Retinal pigment epithelial cell (primary cell): ENCODE data around the gene SSTR1.
A peak's percentile ranks its signal among the peaks of the same experiment; 100 is the strongest.

ENCODE experiments used
- DNase-seq: peaks from one replicate; pipeline ENCODE4 v3.0.0-alpha.2; 2010; ENCODE audit warnings: low read depth
- H3K4me3 ChIP-seq: 2 replicates; pipeline ENCODE4 v1.5.1; 2011; ENCODE audit warnings: mild to moderate bottlenecking, low read length, control low read depth, moderate library complexity
- TF ChIP-seq, protein P1 (sequence below): conservative IDR thresholded peaks from 2 replicates; pipeline ENCODE4 v1.5.1; 2011; ENCODE audit warnings: low read depth, low read length, control low read depth, inconsistent platforms

Gene SSTR1, protein sequence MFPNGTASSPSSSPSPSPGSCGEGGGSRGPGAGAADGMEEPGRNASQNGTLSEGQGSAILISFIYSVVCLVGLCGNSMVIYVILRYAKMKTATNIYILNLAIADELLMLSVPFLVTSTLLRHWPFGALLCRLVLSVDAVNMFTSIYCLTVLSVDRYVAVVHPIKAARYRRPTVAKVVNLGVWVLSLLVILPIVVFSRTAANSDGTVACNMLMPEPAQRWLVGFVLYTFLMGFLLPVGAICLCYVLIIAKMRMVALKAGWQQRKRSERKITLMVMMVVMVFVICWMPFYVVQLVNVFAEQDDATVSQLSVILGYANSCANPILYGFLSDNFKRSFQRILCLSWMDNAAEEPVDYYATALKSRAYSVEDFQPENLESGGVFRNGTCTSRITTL

DNA sequence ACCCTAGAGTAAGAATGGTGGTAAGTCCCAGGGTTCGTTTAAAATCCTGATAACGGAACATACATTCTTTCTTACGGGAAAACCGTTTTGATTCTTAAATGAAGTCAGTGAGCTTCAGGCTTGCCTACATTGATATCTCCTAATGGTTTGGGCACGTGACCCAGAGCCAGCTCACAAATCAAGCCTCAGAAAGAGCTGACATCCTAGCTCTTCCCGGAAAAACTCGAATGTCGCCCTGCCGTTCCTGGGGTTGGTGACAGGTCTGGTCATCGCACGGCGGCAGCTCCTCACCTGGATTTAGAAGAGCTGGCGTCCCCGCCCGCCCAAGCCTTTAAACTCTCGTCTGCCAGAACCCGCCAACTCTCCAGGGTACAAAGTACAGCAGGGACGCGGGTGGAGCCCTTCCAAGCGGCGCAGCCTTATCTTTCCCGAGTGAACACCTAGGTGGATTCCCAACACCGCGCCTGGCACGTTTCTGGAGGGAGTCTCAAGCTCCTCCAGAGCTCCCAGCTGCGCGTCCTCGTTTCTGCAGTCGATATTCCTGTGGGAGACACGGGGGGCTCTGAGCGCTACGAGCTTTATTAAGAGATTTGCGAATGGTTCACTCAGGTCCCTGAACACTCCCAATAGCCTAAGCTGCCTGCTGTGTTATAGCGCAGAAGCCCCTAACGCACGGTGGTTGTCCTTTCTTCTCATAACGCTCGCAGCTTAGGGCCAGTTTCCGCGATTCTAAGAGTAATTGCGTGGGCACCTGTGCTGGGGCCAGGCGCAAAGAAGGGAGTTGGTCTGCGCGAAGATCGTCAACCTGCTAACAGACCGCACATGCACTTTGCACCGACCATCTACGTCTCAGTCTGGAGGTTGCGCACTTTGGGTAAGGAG is at the start of gene SSTR1:
TSS of gene SSTR1 (plus strand) at position 169 of the 882 bp plus-strand sequence. CDS start 1,486 bp downstream, outside the sequence.
- H3K4me3 ChIP-seq, result peak within 1 kb of the TSS; percentile 44
- no peak for DNase-seq
- TF ChIP-seq, protein P1, sequence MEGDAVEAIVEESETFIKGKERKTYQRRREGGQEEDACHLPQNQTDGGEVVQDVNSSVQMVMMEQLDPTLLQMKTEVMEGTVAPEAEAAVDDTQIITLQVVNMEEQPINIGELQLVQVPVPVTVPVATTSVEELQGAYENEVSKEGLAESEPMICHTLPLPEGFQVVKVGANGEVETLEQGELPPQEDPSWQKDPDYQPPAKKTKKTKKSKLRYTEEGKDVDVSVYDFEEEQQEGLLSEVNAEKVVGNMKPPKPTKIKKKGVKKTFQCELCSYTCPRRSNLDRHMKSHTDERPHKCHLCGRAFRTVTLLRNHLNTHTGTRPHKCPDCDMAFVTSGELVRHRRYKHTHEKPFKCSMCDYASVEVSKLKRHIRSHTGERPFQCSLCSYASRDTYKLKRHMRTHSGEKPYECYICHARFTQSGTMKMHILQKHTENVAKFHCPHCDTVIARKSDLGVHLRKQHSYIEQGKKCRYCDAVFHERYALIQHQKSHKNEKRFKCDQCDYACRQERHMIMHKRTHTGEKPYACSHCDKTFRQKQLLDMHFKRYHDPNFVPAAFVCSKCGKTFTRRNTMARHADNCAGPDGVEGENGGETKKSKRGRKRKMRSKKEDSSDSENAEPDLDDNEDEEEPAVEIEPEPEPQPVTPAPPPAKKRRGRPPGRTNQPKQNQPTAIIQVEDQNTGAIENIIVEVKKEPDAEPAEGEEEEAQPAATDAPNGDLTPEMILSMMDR, result no peak

DNA sequence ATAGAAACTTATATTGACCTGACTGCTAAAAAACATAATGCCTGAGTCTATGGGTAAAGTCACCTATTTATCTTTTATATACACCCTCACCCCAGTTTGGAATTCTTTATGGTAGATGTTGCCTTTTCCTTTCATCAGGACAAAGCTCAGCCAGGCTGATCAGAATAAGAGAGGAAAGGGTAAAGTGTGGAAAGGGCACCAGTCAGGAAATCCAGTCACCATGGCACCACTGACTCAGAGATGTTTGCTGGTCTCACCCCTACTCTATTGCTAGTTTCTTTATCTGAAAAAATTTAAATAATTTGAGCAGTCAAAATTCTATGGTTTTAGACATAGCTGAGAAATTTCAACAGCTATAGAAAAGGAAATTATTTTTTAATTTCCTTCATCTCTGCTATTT is 49.2 kb upstream of the SSTR1 start:
- DNase-seq, result no peak
- TF ChIP-seq, protein P1, result no peak
- H3K4me3 ChIP-seq, result no peak overlapping the region

DNA sequence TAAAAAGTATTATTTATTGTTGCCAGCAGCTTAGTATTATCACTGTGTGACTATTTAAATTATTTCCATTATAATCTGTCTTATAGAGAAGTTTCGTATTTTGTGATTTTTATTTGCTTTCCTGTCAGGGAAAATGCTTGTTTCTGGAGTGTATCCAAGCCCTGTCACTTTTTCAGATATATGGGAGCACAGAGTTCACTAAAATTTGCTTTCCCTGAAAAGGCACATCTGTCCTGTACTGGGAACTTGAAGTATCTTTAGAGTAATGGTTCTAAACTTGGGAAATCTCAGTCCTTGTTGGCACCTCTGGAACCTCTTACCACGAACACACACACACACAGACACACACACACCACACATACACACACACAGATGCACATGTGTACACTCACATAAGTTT is 39.3 kb upstream of the SSTR1 start:
- DNase-seq, result no peak
- no peak overlapping the region for H3K4me3 ChIP-seq
- TF ChIP-seq, protein P1, result no peak

DNA sequence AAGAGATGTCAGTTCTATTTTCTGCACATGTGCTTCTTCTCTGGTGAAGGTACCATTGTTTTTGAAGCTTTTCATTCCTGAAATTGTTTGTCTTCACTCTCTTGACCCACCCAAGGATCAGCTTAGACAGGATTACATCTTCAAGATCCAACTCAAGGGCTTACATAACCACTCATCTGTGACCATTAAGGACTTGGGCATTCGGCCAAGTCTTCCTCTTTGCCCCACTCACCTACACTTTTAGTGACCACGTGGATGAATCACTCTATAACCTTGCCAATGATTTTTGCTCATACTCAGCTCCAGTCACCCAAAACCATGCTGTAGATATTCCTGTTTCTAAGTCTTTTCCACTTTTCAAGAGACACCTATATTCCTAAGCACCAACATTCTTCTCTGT is 36.5 kb upstream of the SSTR1 start:
- DNase-seq, result peak; percentile 26
- TF ChIP-seq, protein P1, result no peak
- H3K4me3 ChIP-seq, result no peak overlapping the region

DNA sequence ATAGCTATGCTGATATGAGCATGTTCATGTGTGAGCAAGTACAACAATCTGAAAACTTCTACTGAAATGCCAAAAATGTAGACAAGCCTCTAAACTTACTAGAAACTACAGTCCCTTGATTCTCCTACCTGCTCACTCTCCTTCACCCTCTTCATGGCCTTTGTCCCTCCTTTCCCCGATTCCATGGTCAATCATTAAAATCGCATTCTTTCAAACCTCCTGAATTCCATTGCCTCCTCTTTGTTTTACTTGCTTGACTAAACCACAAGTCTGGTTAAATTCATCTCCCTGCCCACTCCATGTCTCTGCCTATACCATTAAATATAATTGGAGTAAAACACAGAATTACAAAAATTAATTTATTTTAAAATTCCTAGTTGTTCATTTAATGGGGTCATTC is 33.0 kb upstream of the SSTR1 start:
- no peak for DNase-seq
- TF ChIP-seq, protein P1, result no peak
- no peak overlapping the region for H3K4me3 ChIP-seq

DNA sequence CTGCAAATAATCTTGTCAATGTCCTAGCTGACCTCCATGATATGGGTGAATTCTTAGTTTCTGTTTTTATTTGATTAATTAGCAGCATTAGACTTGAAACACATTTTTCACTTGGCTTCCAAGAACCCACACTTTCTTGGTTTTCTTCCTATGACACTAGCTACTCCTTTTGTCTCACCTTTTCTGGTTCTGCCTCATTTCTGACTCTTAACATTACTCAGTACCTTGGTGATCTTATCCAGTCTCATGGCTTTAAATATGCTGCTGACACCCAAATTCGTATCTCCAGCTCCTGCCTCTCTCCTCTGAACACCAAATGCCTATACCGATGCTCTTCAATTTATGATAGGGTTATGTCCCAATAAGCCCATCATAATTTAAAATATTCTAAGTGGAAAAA is 32.0 kb upstream of the SSTR1 start:
- TF ChIP-seq, protein P1, result no peak
- DNase-seq, result no peak
- H3K4me3 ChIP-seq, result no peak overlapping the region

DNA sequence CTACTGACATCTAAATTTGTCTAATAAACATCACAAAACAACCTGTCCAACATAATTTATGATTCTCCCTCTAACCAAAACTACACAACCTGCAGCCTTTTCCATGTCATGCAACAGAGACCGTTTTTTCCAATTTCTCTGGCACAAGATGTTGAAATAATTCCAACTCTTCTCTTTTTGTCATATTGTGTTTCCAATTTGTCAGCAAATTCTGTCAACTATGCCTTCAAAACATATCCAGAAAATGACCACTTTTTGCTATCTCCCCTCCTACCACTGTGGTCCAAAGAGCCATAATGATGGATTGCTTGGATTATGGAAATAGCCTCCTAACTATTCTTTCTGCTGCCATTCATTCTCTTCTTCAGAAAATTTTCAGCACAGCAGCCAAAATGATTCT is 31.3 kb upstream of the SSTR1 start:
- no peak overlapping the region for H3K4me3 ChIP-seq
- TF ChIP-seq, protein P1, result no peak
- no peak for DNase-seq
